ENCODE data around the gene MAST2.
"Not testable (repeated sequence)": the region's sequence is repeated elsewhere in the genome, so short reads cannot be mapped to it uniquely, and the experiment has no call there.

- TF ChIP-seq, protein P1, sequence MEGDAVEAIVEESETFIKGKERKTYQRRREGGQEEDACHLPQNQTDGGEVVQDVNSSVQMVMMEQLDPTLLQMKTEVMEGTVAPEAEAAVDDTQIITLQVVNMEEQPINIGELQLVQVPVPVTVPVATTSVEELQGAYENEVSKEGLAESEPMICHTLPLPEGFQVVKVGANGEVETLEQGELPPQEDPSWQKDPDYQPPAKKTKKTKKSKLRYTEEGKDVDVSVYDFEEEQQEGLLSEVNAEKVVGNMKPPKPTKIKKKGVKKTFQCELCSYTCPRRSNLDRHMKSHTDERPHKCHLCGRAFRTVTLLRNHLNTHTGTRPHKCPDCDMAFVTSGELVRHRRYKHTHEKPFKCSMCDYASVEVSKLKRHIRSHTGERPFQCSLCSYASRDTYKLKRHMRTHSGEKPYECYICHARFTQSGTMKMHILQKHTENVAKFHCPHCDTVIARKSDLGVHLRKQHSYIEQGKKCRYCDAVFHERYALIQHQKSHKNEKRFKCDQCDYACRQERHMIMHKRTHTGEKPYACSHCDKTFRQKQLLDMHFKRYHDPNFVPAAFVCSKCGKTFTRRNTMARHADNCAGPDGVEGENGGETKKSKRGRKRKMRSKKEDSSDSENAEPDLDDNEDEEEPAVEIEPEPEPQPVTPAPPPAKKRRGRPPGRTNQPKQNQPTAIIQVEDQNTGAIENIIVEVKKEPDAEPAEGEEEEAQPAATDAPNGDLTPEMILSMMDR (conservative IDR thresholded peaks at IDR 0.05; ENCODE audit: low read depth, low read length): not testable (repeated sequence)
- not testable (repeated sequence) for TF ChIP-seq EZH2 (IDR thresholded peaks at IDR 0.05; ENCODE audit: borderline replicate concordance, low read depth, low read length, poor library complexity, severe bottlenecking)
Measured at GRCh38 chr1:45857755-45858492, 54.5 kb downstream of the MAST2 start.

Measured in A673 (cell line).